K562 (cell line): ENCODE results near the gene SLC4A1. TPM values are rescaled to one million over a fixed set of nuclear protein-coding genes. Genes with fewer than 3 reads are reported as not detected.

Source experiments
- EGR1 ChIP-seq: fragments of 450-650 bp; conservative IDR thresholded peaks from 2 replicates; pipeline ENCODE4 v1.6.1; 2017; ENCODE audit warnings: mild to moderate bottlenecking
- HBP1 ChIP-seq: fragments of 450-650 bp; formaldehyde crosslinking; IDR thresholded peaks from 2 replicates; pipeline ENCODE4 v1.4.0; 2022; ENCODE audit warnings: missing genetic modification characterization
- HDAC1 ChIP-seq, 2 experiments: fragments of 450-650 bp; IDR thresholded peaks; 2 replicates each; pipeline ENCODE4 v1.6.1; 2016 to 2017; ENCODE audit warnings: inconsistent platforms in 1 of 2, mild to moderate bottlenecking in 1 of 2, moderate library complexity in 1 of 2
- KDM1A ChIP-seq, 2 experiments: fragments of 450-650 bp; IDR thresholded peaks; 2 replicates each; pipeline ENCODE4 v1.6.1; 2016; ENCODE audit warnings: mild to moderate bottlenecking in 2 of 2
- MEIS2 ChIP-seq: fragments of 450-650 bp; IDR thresholded peaks from 2 replicates; pipeline ENCODE4 v1.6.1; 2014; ENCODE audit warnings: mild to moderate bottlenecking; ENCODE audit not compliant: partially characterized antibody
- PBX2 ChIP-seq, 2 experiments: IDR thresholded peaks in 1 of 2; conservative IDR thresholded peaks in 1 of 2; 2 replicates each; pipeline ENCODE4 v1.6.1; 2016; ENCODE audit warnings: low read depth in 2 of 2, mild to moderate bottlenecking in 1 of 2, missing compliant biosample characterization in 1 of 2, missing genetic modification characterization in 1 of 2, moderate library complexity in 1 of 2
- PKNOX1 ChIP-seq: fragments of 450-650 bp; IDR thresholded peaks from 2 replicates; pipeline ENCODE4 v1.6.1; 2016
- ZBTB5 ChIP-seq: fragments of 450-650 bp; IDR thresholded peaks from 2 replicates; pipeline ENCODE4 v1.6.1; 2017; ENCODE audit warnings: antibody characterized with exemption
- ZEB2 ChIP-seq: fragments of 450-650 bp; IDR thresholded peaks from 2 replicates; pipeline ENCODE4 v1.6.1; 2016
- ZFP1 ChIP-seq: fragments of 450-650 bp; formaldehyde crosslinking; IDR thresholded peaks from 2 replicates; pipeline ENCODE4 v1.4.0; 2020; ENCODE audit warnings: mild to moderate bottlenecking, mixed read lengths
- polyA plus RNA-seq, 8 experiments: library from polyadenylated mRNA; depleted of rRNA in 4 of 8; stranded (reverse) in 5 of 8; unstranded in 3 of 8; fragments of >200 nt; fragmentation: Nextera tagmentation in 2 of 8; fragmentation: Illumina TruSeq in 1 of 8; extraction: Ambion mirVana in 2 of 8; extraction: Trizol in 1 of 8; gene quantifications; 2 replicates each; pipeline versions ENCODE4 v1.2.1 to v1.2.3, GENCODE V29; 2011 to 2014; ENCODE audit warnings: inconsistent platforms in 1 of 8, missing spikeins in 1 of 8
- total RNA-seq, 7 experiments: library from RNA; depleted of rRNA in 6 of 7; stranded (reverse); fragments of >200 nt in 6 of 7; fragmentation: Illumina TruSeq in 2 of 7; extraction: Trizol in 2 of 7; gene quantifications; 2 replicates each; pipeline versions ENCODE4 v1.2.1 to v1.2.3, GENCODE V29; 2011 to 2021; ENCODE audit warnings: low replicate concordance in 1 of 7

SLC4A1 gene
- total and polyA plus RNA-seq, 9 of the 15 experiments (the other 6 are each of a cell fraction or from before 2014, with no cell fraction given), result 0.14 to 1.00 (median 0.53) TPM

GRCh38 chr17:44255915-44256314 is 12.0 kb downstream of the SLC4A1 start (continued):
- peak; percentile 72 for TF ChIP-seq EGR1
- peak; percentile 51 to 63 for TF ChIP-seq KDM1A (IDR thresholded peaks at IDR 0.05)
- TF ChIP-seq PKNOX1, result peak; percentile 29; the same call in 1 of the 2 replicates
- TF ChIP-seq HBP1 (CRISPR knock-in tag), result 0 out of 2 replicates have a peak, but pooled peaks have one; percentile 34
- peak; percentile 11 for TF ChIP-seq MEIS2
- no peak for TF ChIP-seq PBX2 (CRISPR knock-in tag; IDR thresholded peaks at IDR 0.05; ENCODE audit: low read depth)
- TF ChIP-seq PBX2 (tag; conservative IDR thresholded peaks at IDR 0.05; ENCODE audit: low read depth), result peak; percentile 62; the same call in 1 of the 2 replicates
- TF ChIP-seq HDAC1 (IDR thresholded peaks at IDR 0.05), result peak in 1 of 2 experiments; percentile 27; a peak in 1 of 4 replicates
- no peak for TF ChIP-seq ZEB2
- TF ChIP-seq ZBTB5, result 0 out of 2 replicates have a peak, but pooled peaks have one; percentile 25
- TF ChIP-seq ZFP1 (CRISPR knock-in tag), result no peak
- TF ChIP-seq, all 486 proteins: peak for 12
